ENCODE data around the gene NEU1.
"Not testable (repeated sequence)": the region's sequence is repeated elsewhere in the genome, so short reads cannot be mapped to it uniquely, and the experiment has no call there.

NEU1 gene

GRCh38 chr6:31871046-31871659 is 8.5 kb upstream of the NEU1 start:
- DNase-seq (ENCODE audit: low read depth in 1 of 2, low spot score in 1 of 2): no peak
- no peak for TF ChIP-seq CTCF (IDR thresholded peaks at IDR 0.05; ENCODE audit: insufficient read depth, low read length)
- no peak for TF ChIP-seq POLR2AphosphoS5 (IDR thresholded peaks at IDR 0.05; ENCODE audit: low read depth)
- TF ChIP-seq SPI1 (IDR thresholded peaks at IDR 0.05; ENCODE audit: borderline replicate concordance, low read depth): no peak
- TF ChIP-seq REST (IDR thresholded peaks at IDR 0.05; ENCODE audit: insufficient replicate concordance, low read depth): no peak
- TF ChIP-seq GABPA (IDR thresholded peaks at IDR 0.05; ENCODE audit: low read depth): no peak
- Histone ChIP-seq H3K27me3 (ENCODE audit: insufficient read depth, poor library complexity, severe bottlenecking) (no peaks in the 10 kb centered on the region), H3K27ac (replicated peaks) (no peak overlapping the region), H3K4me3 (replicated peaks; ENCODE audit: insufficient read depth, low read length) (no peak overlapping the region)

GRCh38 chr6:31870385-31870921 is 7.8 kb upstream of the NEU1 start:
- Histone ChIP-seq H3K27me3 (ENCODE audit: insufficient read depth, poor library complexity, severe bottlenecking) (no peaks in the 10 kb centered on the region), H3K27ac (replicated peaks) (no peak overlapping the region), H3K4me3 (replicated peaks; ENCODE audit: insufficient read depth, low read length) (no peak overlapping the region)
- TF ChIP-seq CTCF (IDR thresholded peaks at IDR 0.05; ENCODE audit: insufficient read depth, low read length): peak; percentile 2
- TF ChIP-seq POLR2AphosphoS5 (IDR thresholded peaks at IDR 0.05; ENCODE audit: low read depth): no peak
- DNase-seq (ENCODE audit: low read depth in 1 of 2, low spot score in 1 of 2): no peak

GRCh38 chr6:31869343-31869742 is 6.7 kb upstream of the NEU1 start:
- no peak for TF ChIP-seq POLR2AphosphoS5 (IDR thresholded peaks at IDR 0.05; ENCODE audit: low read depth)
- no peak for TF ChIP-seq SPI1 (IDR thresholded peaks at IDR 0.05; ENCODE audit: borderline replicate concordance, low read depth)
- no peak for TF ChIP-seq REST (IDR thresholded peaks at IDR 0.05; ENCODE audit: insufficient replicate concordance, low read depth)
- TF ChIP-seq CTCF (IDR thresholded peaks at IDR 0.05; ENCODE audit: insufficient read depth, low read length): no peak
- TF ChIP-seq GABPA (IDR thresholded peaks at IDR 0.05; ENCODE audit: low read depth): no peak
- Histone ChIP-seq H3K4me3 (replicated peaks; ENCODE audit: insufficient read depth, low read length) (no peak overlapping the region), H3K27me3 (ENCODE audit: insufficient read depth, poor library complexity, severe bottlenecking) (no peaks in the 10 kb centered on the region), H3K27ac (replicated peaks) (no peak overlapping the region)
- DNase-seq (ENCODE audit: low read depth in 1 of 2, low spot score in 1 of 2): no peak

- not testable (repeated sequence) for DNase-seq (ENCODE audit: low read depth in 1 of 2, low spot score in 1 of 2); H3K27me3 ChIP-seq (ENCODE audit: insufficient read depth, poor library complexity, severe bottlenecking); H3K27ac ChIP-seq (replicated peaks); H3K4me3 ChIP-seq (replicated peaks; ENCODE audit: insufficient read depth, low read length)
Observed at GRCh38 chr6:31868658-31868971, 6.0 kb upstream of the NEU1 start.

Measured in HL-60 (cell line).